Transverse colon (tissue), 4 donors: ENCODE measurements around the gene EYS. TPM values are rescaled to one million over a fixed set of nuclear protein-coding genes. Genes with fewer than 3 reads are reported as not detected.

Source experiments
- DNase-seq: peaks from one replicate; pipeline ENCODE4 v3.0.0-alpha.2; 2019
- H3K27ac ChIP-seq, 4 donors: fragments of 200-600 bp; sonication (generic); 2 replicates each; pipeline ENCODE4 v1.5.1; 2016 to 2018; ENCODE audit warnings: inconsistent platforms in 4 of 4
- H3K27me3 ChIP-seq: fragments of 200-600 bp; sonication (generic); 2 replicates; pipeline ENCODE4 v1.5.1; 2017; ENCODE audit warnings: inconsistent platforms
- H3K36me3 ChIP-seq, 4 donors: fragments of 200-600 bp; sonication (generic); 2 replicates each; pipeline ENCODE4 v1.5.1; 2017 to 2019; ENCODE audit warnings: inconsistent platforms in 4 of 4
- H3K4me1 ChIP-seq, 4 donors: fragments of 200-600 bp; sonication (generic); 2 replicates each; pipeline ENCODE4 v1.5.1; 2017 to 2020; ENCODE audit warnings: inconsistent platforms in 4 of 4
- H3K4me3 ChIP-seq, 4 donors: fragments of 200-600 bp; sonication (generic); 1 replicate in 1 of 4; 2 replicates in 3 of 4; pipeline versions ENCODE4 v1.5.1 to v1.6.1; 2017 to 2019; ENCODE audit warnings: inconsistent platforms in 4 of 4
- H3K9me3 ChIP-seq, 2 donors: fragments of 200-600 bp; sonication (generic); 2 replicates each; pipeline ENCODE4 v1.5.1; 2017 to 2019; ENCODE audit warnings: inconsistent platforms in 2 of 2
- EP300 ChIP-seq: sonication (generic); formaldehyde crosslinking; IDR thresholded peaks from one replicate; pipeline ENCODE4 v1.6.1; 2017; ENCODE audit warnings: antibody characterized with exemption, low read depth
- POLR2A ChIP-seq: fragments of 450-650 bp; IDR thresholded peaks from one replicate; pipeline ENCODE4 v1.6.1; 2016; ENCODE audit warnings: antibody characterized with exemption, mild to moderate bottlenecking, moderate library complexity
- POLR2AphosphoS5 ChIP-seq, 3 donors: sonication (generic); formaldehyde crosslinking; IDR thresholded peaks; one replicate each; pipeline ENCODE4 v1.6.1; 2016; ENCODE audit warnings: antibody characterized with exemption in 3 of 3
- WGBS, 2 donors: methylation state at CpG; one replicate each; pipeline ENCODE4 v1.1.5; 2018; ENCODE audit warnings: low coverage in 1 of 2; 5-methylcytosine and 5-hydroxymethylcytosine counted together
- in situ Hi-C, 4 donors: fragments of 200-750 bp; cut with MboI; loops; one replicate each; pipeline versions ENCODE4 v1.15.0 to v1.15.1; 2017; ENCODE audit warnings: low sequenced_read_pairs in 3 of 4, low pct_ligation_motif_present in 1 of 4, low pct_unique_long_range_greater_than_20kb in 1 of 4
- intact Hi-C: fragments of 100-400 bp; cut with DNase I; formaldehyde crosslinking; loops from one replicate; pipeline ENCODE4 v1.15.1; 2023; ENCODE audit warnings: low total_unique reads
- total RNA-seq, 4 donors: library from RNA; depleted of rRNA; stranded (reverse); fragments of >200 nt; gene quantifications; one replicate each; pipeline ENCODE4 v1.1.0, GENCODE V29; 2016
- TF ChIP-seq, protein P1 (sequence below), 5 experiments: fragments of 200-600 bp in 3 of 5; fragments of 450-650 bp in 2 of 5; sonication (generic) in 3 of 5; IDR thresholded peaks; 1 replicate in 2 of 5; 2 replicates in 3 of 5; pipeline ENCODE4 v1.5.1; 2016 to 2017; ENCODE audit warnings: antibody characterized with exemption in 5 of 5, inconsistent platforms in 3 of 5, mild to moderate bottlenecking in 2 of 5, moderate library complexity in 1 of 5

EYS gene
- total RNA-seq, 4 donors from 2014 or later, result 0.41 TPM; not detected in 3

DNA sequence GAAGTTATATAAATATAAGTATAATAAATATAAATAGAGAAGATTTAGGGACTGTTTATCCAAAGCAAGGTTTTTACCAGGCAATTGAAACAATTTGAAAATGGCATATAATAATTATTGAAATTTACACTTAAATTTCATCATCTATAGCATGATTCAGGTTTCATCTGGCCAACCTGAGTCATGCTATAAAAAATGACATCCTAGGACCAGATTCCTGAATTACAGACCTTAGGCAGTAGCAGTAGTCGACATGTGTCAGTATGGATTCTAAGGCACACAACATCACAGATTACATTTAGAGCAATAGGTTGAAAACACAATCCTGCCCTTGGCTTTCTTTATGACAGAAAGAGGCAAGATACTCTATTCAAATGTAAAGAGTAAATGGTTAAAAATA lies 1479.2 kb downstream of the EYS start:
- no peak for DNase-seq
- Histone ChIP-seq H3K4me1 (no peaks in the 10 kb centered on the region), H3K36me3 (no peaks in the 10 kb centered on the region), H3K27me3 (no peaks in the 10 kb centered on the region), H3K9me3 (no peaks in the 10 kb centered on the region), H3K4me3 (no peak overlapping the region), H3K27ac (no peak overlapping the region)
- 83 to 100% methylated on average over 1 of the region's 1 CpG for WGBS, 2 donors
- no peak for TF ChIP-seq POLR2AphosphoS5 (IDR thresholded peaks at IDR 0.05)
- TF ChIP-seq EP300, result no peak
- TF ChIP-seq, protein P1, sequence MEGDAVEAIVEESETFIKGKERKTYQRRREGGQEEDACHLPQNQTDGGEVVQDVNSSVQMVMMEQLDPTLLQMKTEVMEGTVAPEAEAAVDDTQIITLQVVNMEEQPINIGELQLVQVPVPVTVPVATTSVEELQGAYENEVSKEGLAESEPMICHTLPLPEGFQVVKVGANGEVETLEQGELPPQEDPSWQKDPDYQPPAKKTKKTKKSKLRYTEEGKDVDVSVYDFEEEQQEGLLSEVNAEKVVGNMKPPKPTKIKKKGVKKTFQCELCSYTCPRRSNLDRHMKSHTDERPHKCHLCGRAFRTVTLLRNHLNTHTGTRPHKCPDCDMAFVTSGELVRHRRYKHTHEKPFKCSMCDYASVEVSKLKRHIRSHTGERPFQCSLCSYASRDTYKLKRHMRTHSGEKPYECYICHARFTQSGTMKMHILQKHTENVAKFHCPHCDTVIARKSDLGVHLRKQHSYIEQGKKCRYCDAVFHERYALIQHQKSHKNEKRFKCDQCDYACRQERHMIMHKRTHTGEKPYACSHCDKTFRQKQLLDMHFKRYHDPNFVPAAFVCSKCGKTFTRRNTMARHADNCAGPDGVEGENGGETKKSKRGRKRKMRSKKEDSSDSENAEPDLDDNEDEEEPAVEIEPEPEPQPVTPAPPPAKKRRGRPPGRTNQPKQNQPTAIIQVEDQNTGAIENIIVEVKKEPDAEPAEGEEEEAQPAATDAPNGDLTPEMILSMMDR (IDR thresholded peaks at IDR 0.05), result no peak
- no peak for TF ChIP-seq POLR2A
- in situ Hi-C loops (no loop called here), intact Hi-C loops (no loop called here)

DNA sequence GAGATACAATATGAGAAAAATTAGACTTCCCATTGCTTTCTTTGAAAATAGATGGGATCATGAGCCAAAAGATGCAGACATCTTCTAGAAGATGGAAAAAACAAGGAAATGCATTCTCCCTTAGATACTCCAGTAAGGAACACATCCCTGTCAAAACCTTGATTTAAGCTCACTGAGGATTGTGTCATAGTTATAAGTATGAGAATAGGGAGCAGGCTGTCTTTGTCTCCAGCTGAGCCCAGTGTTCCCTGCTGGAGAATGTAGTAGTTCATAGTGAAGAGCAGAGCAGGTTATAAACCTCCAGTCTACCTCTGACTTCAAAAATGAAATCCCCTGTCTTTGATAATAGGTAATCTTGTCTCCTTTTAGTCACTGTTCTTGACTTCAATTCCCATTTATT lies 1481.5 kb downstream of the EYS start:
- Histone ChIP-seq H3K9me3 (no peaks in the 10 kb centered on the region), H3K27me3 (no peaks in the 10 kb centered on the region), H3K27ac (no peak overlapping the region), H3K36me3 (no peaks in the 10 kb centered on the region), H3K4me3 (no peak overlapping the region), H3K4me1 (no peaks in the 10 kb centered on the region)
- no peak for DNase-seq
- intact Hi-C loops (no loop called here), in situ Hi-C loops (no loop called here)
- TF ChIP-seq POLR2AphosphoS5 (IDR thresholded peaks at IDR 0.05) (no peak), EP300 (no peak), POLR2A (no peak)
- TF ChIP-seq, protein P1 (IDR thresholded peaks at IDR 0.05), result no peak

GRCh38 chr6:64224819-64225218 lies 1482.2 kb downstream of the EYS start:
- WGBS, 2 donors, result 60 to 100% methylated on average over 1 of the region's 1 CpG
- H3K36me3 ChIP-seq, result no peaks in the 10 kb centered on the region
- TF ChIP-seq, protein P1 (IDR thresholded peaks at IDR 0.05), result no peak
- no peak for TF ChIP-seq POLR2A
- no peak for TF ChIP-seq EP300
- TF ChIP-seq POLR2AphosphoS5 (IDR thresholded peaks at IDR 0.05), result no peak
- intact Hi-C loops, result no loop called here
- no peaks in the 10 kb centered on the region for H3K9me3 ChIP-seq
- H3K27me3 ChIP-seq, result no peaks in the 10 kb centered on the region
- no peaks in the 10 kb centered on the region for H3K4me1 ChIP-seq
- no peak for DNase-seq
- in situ Hi-C loops, result no loop called here
- H3K27ac ChIP-seq, result no peak overlapping the region
- no peak overlapping the region for H3K4me3 ChIP-seq

- intact Hi-C loops, result loop anchor here (2.0 kb wide), 1 partner anchor 35 kb away; no protein-coding TSS in a partner anchor
- DNase-seq, result no peak
- WGBS, 2 donors, result 59 to 100% methylated on average over 1 to 3 of the region's 3 CpGs
Observed at GRCh38 chr6:64221776-64222175, 1485.2 kb downstream of the EYS start.

More at GRCh38 chr6:64221776-64222175, 1485.2 kb downstream of the EYS start:
- H3K27ac ChIP-seq, result no peak overlapping the region
- no peak overlapping the region for H3K4me3 ChIP-seq
- TF ChIP-seq, protein P1 (IDR thresholded peaks at IDR 0.05), result no peak
- no peak for TF ChIP-seq POLR2AphosphoS5 (IDR thresholded peaks at IDR 0.05)
- no peak for TF ChIP-seq POLR2A
- TF ChIP-seq EP300, result no peak
- in situ Hi-C loops, result no loop called here
- H3K27me3 ChIP-seq, result no peaks in the 10 kb centered on the region
- H3K4me1 ChIP-seq, result no peaks in the 10 kb centered on the region
- H3K36me3 ChIP-seq, result no peaks in the 10 kb centered on the region
- no peaks in the 10 kb centered on the region for H3K9me3 ChIP-seq
